ES-I3 (cell line): ENCODE results near the gene PTPRG.
"Not testable (repeated sequence)": the region's sequence is repeated elsewhere in the genome, so short reads cannot be mapped to it uniquely, and the experiment has no call there.

Source experiments
- H3K36me3 ChIP-seq: 2 replicates; pipeline ENCODE4 v1.6.1; 2013; ENCODE audit warnings: mild to moderate bottlenecking, low read length, control low read depth, moderate library complexity; ENCODE audit not compliant: insufficient read depth
- H3K4me1 ChIP-seq: 2 replicates; pipeline ENCODE4 v1.6.1; 2013; ENCODE audit warnings: mild to moderate bottlenecking, control low read depth, low read length; ENCODE audit not compliant: insufficient read depth
- H3K9ac ChIP-seq: 2 replicates; pipeline ENCODE4 v1.6.1; 2013; ENCODE audit warnings: low read depth, mild to moderate bottlenecking, low read length, moderate library complexity
- H3K9me3 ChIP-seq: 2 replicates; pipeline ENCODE4 v1.6.1; 2013; ENCODE audit warnings: mild to moderate bottlenecking, low read length, moderate library complexity; ENCODE audit not compliant: control insufficient read depth, insufficient read depth

Gene PTPRG

DNA sequence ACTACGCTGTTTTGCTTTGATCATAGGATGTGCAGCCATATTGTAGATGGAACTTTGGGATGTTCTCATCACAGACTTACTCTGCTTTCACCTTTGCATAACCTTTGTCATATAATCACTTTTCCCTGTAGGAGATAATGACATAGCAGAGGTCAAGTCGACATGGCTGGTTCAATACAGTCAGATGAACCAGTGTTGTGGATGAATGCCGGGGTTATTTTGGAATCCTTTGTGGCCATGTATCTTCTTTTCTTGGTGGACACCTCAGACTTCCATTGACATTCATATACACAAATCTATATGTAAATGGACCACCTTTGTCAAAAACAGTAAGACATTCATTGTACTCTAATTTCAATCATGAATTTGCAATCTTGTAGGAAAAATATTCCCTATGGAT lies 180.2 kb downstream of the PTPRG start:
- peaks cover 16% of the 10 kb centered on the region for H3K4me1 ChIP-seq
- H3K36me3 ChIP-seq = no peaks in the 10 kb centered on the region
- H3K9ac ChIP-seq = no peak overlapping the region
- H3K9me3 ChIP-seq = no peaks in the 10 kb centered on the region

DNA sequence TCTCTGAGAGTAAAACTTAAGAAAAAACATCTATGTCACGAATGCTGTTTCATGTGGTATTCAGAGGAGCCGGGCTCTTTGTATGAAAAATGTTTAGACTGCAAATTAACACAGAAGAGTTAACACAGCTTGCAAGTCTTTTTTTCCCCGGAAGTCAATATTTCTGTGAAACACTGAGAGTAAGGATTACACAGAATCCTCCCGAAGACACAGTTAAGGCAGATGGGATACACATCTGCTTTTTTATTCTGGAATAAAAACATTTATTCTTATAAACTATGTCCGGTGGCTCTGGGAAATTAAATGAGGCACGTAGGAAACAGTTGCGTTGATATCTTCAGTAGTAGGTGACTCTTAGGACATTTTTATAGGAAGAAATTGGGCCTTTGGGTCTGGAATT lies 180.6 kb downstream of the PTPRG start:
- H3K36me3 ChIP-seq = no peaks in the 10 kb centered on the region
- H3K9ac ChIP-seq = no peak overlapping the region
- no peaks in the 10 kb centered on the region for H3K9me3 ChIP-seq
- peaks cover 16% of the 10 kb centered on the region for H3K4me1 ChIP-seq

DNA sequence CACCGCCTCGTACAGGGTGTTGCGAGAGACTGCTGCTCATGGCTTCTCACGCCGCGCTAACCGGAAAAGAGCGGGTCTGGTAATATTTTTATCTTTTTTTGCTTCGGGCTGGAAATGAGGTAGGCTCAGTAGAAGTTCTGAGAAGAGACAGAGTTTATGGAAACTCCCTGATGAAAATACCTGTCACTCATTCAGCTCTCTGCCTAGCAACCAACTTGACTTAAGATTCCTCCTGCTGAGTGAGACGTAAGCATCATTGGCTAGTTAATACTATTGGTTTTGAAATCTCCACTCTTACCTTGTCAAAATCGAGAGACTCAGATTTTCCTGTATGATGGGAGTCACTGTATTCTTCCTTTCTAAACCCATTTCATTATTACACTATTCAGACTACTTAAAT lies 181.7 kb downstream of the PTPRG start:
- peaks cover 21% of the 10 kb centered on the region for H3K4me1 ChIP-seq
- H3K9ac ChIP-seq = no peak overlapping the region
- no peaks in the 10 kb centered on the region for H3K36me3 ChIP-seq
- no peaks in the 10 kb centered on the region for H3K9me3 ChIP-seq

DNA sequence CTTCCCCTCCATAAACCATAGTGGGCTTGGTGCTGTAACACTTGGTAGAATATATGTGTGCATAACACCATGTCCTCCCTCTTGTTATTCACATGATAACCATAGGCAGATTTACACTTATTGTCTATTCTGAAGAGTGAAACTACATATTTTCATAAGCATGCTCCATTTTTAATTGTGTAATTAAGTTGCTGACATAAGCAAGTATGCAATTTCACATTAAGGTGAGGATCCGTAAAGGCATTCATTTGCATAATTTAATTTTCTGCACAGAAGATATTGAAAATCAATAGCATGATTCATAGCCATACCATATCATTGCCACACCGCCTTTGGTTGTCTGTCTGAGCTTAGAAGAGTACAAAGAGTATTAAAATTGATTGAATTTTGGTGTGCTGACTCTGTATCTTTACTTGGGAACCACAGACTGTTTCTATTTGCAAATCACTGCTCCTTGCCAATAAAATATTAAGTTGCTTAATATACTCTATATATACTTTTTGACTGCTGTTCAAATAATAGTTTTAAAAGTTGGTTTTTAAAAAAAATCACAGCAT lies 182.4 kb downstream of the PTPRG start:
- Histone ChIP-seq H3K4me1 (peaks cover 25% of the 10 kb centered on the region), H3K36me3 (no peaks in the 10 kb centered on the region; the same call in 1 of the 2 replicates), H3K9ac (no peak overlapping the region), H3K9me3 (no peaks in the 10 kb centered on the region)

DNA sequence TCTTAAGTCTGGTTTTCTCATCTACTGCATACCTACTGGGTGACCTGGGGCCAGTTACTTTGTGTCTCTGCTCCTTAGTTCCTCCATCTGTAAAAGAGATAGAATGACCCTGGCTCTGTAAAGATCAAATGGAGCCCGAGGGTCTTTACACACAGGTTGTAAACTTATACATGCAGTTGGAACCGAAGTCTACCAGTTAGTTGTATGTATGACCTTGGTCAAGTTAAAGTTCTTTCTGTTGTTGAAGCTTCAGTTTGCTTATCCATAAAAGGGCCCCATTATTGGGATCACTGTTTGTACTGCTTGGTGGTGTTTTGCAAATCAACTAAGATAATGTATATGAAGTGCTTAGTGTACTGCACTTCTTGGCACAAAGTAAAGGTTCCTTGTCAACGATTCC lies 186.9 kb downstream of the PTPRG start:
- Histone ChIP-seq H3K9ac (no peak overlapping the region), H3K4me1 (peaks cover 17% of the 10 kb centered on the region; the same call in 1 of the 2 replicates), H3K9me3 (no peaks in the 10 kb centered on the region), H3K36me3 (peaks cover 5% of the 10 kb centered on the region)

DNA sequence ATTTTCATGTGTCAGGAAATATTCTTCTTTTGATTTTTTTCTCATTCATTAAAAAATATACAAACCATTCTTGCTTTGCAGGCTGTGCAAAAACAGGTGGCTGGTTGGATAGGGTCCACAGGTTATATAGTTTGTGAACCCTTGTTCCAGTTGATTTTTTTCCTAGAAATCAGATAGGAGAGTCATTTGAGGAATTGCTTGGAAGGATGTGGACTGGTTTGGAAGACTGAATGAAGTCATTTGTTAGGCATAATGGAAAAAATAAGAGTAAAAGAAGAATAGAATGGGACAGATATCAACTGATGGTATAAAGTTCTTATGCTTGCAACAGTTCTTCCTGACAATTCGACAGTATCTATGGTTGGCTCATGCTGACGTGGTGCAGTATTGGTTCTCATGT lies 189.4 kb downstream of the PTPRG start:
- Histone ChIP-seq H3K36me3 (peaks cover 5% of the 10 kb centered on the region), H3K9ac (no peak overlapping the region), H3K4me1 (0 out of 2 replicates have a peak, but pooled peaks cover 9% of the 10 kb centered on the region), H3K9me3 (no peaks in the 10 kb centered on the region)

DNA sequence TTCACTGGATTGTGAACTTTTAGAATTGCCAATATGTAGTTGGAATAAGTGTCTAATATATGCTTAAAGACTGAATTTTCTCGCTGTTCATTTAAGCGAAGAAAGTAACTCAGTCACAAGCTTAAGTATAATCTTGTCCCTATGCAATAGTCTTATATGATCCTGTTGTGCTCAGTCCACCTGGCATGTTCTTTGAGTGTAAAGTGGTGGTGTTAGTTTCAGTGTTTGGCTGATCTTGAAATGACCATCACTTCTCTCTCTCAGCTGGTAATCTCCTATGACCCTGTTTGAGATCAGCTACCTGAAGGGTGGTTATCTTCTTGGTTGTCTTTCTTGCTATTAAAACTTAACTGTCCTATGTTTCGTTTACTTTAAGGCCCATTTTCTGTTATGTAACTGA lies 197.5 kb downstream of the PTPRG start:
- H3K36me3 ChIP-seq = no peaks in the 10 kb centered on the region; the same call in 1 of the 2 replicates

DNA sequence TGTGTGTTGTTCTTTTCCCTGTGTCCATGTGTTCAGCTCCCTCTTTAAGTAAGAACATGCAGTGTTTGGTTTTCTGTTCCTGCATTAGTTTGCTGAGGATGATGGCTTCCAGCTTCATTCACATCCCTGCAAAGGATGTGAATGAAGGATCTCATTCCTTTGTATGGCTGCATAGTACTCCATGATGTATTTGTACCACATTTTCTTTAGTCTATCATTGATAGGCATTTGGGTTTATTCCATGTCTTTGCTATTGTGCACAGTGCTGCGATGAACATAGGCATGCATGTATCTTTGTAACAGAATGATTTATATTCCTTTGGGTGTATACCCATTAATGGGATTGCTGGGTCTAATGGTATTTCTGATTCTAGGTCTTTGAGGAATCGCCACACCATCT lies 199.4 kb downstream of the PTPRG start:
- not testable (repeated sequence) for H3K9ac ChIP-seq, H3K36me3 ChIP-seq

More for the DNA sequence above, 197.5 kb downstream of the PTPRG start:
- H3K9ac ChIP-seq = no peak overlapping the region
- H3K4me1 ChIP-seq = no peaks in the 10 kb centered on the region
- H3K9me3 ChIP-seq = no peaks in the 10 kb centered on the region

DNA sequence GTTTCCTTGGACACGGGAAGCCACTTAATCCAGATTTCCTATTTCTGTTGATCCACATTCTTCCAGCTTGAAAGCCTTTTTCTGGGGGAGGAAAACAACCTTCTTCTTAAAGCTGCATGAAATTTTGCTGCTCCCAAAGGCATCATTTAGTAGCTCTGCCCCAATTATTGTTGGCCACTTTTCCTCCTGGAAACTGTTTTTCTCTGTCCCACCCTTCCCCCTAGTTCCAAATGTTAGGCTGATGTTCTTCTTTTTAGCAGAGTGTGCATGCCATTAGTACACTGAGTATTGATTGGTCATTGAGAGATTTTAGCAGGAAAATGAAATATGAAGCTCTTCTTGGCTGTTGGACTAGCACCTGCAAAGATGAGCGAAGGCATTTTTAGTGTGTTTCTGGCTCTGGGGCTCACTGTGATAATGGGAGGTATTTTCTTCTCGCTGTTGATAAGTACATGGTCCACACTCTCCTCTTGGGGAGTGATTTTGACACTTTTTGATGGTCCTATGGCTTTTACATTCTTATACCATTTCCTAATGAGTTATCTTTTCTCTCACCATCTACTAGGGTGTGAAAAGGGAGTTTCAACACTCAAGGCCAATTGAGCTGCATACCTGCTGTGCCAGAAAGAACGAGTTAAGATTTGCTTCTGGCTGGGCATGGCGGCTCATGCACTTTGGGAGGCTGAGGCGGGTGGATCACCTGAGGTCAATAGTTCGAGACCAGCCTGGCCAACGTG lies 200.5 kb downstream of the PTPRG start:
- H3K9ac ChIP-seq = no peak overlapping the region
- H3K4me1 ChIP-seq = no peaks in the 10 kb centered on the region
- no peaks in the 10 kb centered on the region for H3K9me3 ChIP-seq
- no peaks in the 10 kb centered on the region for H3K36me3 ChIP-seq

More for the DNA sequence above, 199.4 kb downstream of the PTPRG start:
- not testable (repeated sequence) for H3K4me1 ChIP-seq, H3K9me3 ChIP-seq

DNA sequence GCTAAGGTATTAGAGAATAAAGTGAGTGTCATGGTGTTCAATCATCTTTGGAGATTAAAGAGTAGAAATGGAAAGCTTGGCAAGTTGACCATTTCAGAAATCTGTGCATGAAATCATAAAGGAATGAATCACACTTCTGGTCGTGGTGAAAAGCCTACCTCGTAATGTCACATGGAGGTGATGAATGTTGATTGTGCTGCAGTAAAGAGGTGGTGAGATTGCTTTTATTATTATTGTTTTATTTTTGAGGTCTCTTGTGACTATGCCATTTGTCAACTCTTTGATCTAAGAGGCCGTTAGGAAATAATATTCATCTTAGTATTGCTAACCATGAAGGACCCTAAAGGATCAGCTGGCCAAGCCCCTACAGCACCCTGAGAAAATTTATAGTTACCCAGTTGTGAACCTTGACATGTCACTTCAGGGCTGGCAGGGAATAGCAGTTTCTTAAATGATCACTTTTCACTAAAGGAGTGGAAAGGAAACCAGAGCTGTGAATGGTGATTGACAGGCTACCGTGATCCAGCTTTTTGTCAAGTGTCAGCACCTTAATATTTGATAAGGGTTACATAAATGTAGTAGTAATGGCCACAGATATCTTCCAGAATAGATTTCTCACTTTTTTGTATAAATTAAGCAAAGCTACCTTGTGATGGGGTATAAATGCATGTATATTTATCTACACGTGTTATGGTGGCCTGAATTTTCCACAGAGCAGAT lies 203.9 kb downstream of the PTPRG start:
- H3K36me3 ChIP-seq = no peaks in the 10 kb centered on the region; the same call in 1 of the 2 replicates
- no peaks in the 10 kb centered on the region; the same call in 1 of the 2 replicates for H3K9me3 ChIP-seq
- H3K4me1 ChIP-seq = peaks cover 14% of the 10 kb centered on the region; the same call in 1 of the 2 replicates
- H3K9ac ChIP-seq = no peak overlapping the region

DNA sequence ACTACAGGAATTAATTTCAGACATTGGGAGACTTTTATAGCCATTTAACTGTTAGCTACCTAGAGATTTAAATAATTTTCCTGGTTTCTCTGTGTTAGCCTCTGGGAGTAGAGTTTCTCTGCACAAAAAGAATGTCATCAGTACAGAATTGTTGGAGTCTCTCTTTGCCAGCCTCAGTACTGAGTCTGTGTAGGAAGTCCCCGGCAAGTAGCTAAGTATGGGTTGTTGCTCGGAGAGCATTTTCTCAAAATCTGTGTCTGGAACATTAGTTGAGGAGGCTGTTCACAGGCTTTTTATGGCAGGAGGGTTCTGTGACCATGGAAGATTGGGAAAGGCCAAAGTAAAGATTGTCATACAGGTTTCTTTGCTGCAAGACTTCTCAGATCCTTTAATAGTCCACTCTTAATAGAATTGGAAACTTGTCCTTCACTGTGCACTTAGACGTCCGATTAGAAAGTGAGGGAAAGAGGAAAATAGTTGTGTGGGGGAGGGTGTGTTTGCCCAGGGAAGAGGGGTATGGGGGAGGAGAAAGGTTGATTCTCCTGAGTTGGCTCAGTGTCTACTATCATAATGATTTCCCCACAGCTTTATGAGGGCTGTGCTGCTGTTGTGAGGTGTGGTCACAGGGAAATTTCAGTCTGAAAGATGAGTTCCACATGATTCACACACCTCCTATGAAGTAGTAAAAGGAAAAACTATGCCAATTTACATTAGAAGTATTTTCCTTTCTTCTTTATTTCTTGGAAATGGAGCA lies 207.1 kb downstream of the PTPRG start:
- H3K4me1 ChIP-seq = peaks cover 14% of the 10 kb centered on the region; the same call in 1 of the 2 replicates
- H3K36me3 ChIP-seq = no peaks in the 10 kb centered on the region; the same call in 1 of the 2 replicates
- no peak overlapping the region for H3K9ac ChIP-seq
- H3K9me3 ChIP-seq = no peaks in the 10 kb centered on the region; the same call in 1 of the 2 replicates

DNA sequence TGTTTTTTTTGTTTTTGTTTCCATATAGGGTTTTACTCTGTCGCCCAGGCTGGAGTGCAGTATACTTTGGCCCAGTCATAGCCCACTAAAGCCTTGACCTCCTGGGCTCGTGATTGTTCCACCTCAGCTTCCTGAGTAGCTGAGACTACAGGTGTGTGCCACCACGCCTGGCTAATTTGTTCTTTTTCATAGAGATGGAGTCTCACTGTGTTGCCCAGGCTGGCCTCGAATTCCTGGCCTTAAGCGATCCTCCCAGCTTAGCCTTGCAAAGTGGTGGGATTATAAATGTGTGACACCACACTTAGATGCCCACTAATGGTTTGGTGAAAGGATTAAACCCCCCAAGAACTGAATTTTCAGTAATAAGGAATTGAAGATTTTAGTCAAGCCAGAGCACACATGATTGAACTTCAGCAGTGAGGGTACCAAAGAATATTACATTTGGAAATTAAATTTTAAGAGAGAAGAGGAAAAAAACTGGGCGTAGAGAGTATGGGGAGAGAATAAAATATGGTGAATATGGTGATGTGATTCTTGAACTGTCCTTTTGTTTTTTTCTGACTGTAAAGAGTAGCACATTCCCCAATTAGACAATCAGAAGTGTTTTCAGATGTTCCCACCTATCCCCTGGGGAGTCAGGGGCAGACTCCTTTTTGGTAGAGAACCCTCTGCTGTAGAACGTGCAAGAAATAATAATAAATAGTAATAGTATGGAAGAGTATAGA lies 208.1 kb downstream of the PTPRG start:
- Histone ChIP-seq H3K4me1 (peaks cover 14% of the 10 kb centered on the region; the same call in 1 of the 2 replicates), H3K36me3 (no peaks in the 10 kb centered on the region; the same call in 1 of the 2 replicates), H3K9ac (no peak overlapping the region), H3K9me3 (no peaks in the 10 kb centered on the region; the same call in 1 of the 2 replicates)

DNA sequence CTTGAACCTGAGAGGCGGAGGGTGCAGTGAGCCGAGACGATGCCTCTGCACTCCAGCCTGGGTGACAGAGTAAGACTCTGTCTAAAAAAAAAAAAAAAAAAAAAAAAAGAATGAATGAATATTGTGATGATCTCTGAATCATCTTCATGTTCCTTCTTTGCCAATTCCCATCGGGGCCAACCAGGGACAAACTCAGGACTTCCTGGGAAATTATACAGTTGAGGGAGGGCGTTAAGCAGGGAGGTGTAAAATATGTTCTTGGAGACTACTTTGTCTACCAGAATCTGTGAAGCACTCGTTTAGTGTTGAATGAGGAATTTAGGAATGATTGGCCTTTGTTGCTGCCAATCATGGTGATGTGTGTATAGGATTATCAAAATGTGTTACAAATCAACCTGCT lies 210.6 kb downstream of the PTPRG start:
- Histone ChIP-seq H3K4me1 (peaks cover 14% of the 10 kb centered on the region; the same call in 1 of the 2 replicates), H3K9me3 (no peaks in the 10 kb centered on the region; the same call in 1 of the 2 replicates), H3K36me3 (no peaks in the 10 kb centered on the region; the same call in 1 of the 2 replicates), H3K9ac (no peak overlapping the region)
